GM23248 (cell line): ENCODE data around the gene NT5DC1.

Experiments used
- EZH2 ChIP-seq: fragments of 200-600 bp; sonication (generic); IDR thresholded peaks from 2 replicates; pipeline ENCODE4 v1.6.1; 2018; ENCODE audit warnings: antibody characterized with exemption, mild to moderate bottlenecking; ENCODE audit not compliant: insufficient read depth, poor library complexity, severe bottlenecking
- EZH2phosphoT487 ChIP-seq: fragments of 200-600 bp; sonication (generic); IDR thresholded peaks from 2 replicates; pipeline ENCODE4 v1.6.1; 2018; ENCODE audit warnings: antibody characterized with exemption, moderate library complexity, mild to moderate bottlenecking, low read depth; ENCODE audit not compliant: insufficient read depth

DNA sequence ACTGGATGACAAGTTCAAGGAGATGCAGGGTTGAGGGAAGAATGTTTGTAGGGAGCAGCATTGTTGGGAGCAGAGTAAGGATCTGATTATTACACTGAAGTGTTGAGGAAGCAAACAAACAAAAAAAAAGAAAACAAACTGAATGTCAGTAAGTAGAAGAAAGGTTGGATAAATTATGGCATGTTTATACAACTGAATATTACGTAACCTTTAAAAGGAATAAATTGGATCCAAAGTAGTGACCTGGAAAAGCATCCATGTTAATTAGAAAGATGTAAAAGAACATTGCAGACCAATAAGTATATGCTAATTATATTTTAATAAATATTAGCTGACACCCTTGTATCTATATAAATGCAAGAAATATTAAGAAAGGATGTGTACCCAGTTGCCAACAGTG is 191.9 kb downstream of the NT5DC1 start:
- TF ChIP-seq EZH2phosphoT487 (no peak), EZH2 (no peak)
